ENCODE results near the gene SMURF1. TPM values are rescaled to one million over a fixed set of nuclear protein-coding genes. Genes with fewer than 3 reads are reported as not detected.

The SMURF1 gene
- total RNA-seq, 4 donors from 2014 or later = 26.9 to 74.9 (median 30.2) TPM

GRCh38 chr7:99011341-99011705 is 132.6 kb downstream of the SMURF1 start:
- H3K9me3 ChIP-seq = no peaks in the 10 kb centered on the region
- peaks cover 90% of the 10 kb centered on the region for H3K36me3 ChIP-seq
- H3K4me3 ChIP-seq = no peak overlapping the region
- TF ChIP-seq POLR2AphosphoS5 (IDR thresholded peaks at IDR 0.05) (no peak), POLR2A (IDR thresholded peaks at IDR 0.05) (no peak), CTCF (IDR thresholded peaks at IDR 0.05) (no peak), EP300 (IDR thresholded peaks at IDR 0.05) (no peak)
- peak; percentile 48 to 77 for DNase-seq (ENCODE audit: low spot score in 2 of 2)
- H3K27ac ChIP-seq = no peak overlapping the region
- no peaks in the 10 kb centered on the region for H3K4me1 ChIP-seq
- 96% methylated on average over 23 of the region's 24 CpGs for WGBS
- no peaks in the 10 kb centered on the region for H3K27me3 ChIP-seq

- no peaks in the 10 kb centered on the region for H3K27me3 ChIP-seq
- 80% methylated on average over 9 of the region's 9 CpGs for WGBS
- TF ChIP-seq POLR2AphosphoS5 (IDR thresholded peaks at IDR 0.05) (no peak), EP300 (IDR thresholded peaks at IDR 0.05) (no peak), POLR2A (IDR thresholded peaks at IDR 0.05) (no peak), CTCF (IDR thresholded peaks at IDR 0.05) (no peak)
- peaks cover 94% of the 10 kb centered on the region for H3K36me3 ChIP-seq
- no peaks in the 10 kb centered on the region for H3K9me3 ChIP-seq
- no peak overlapping the region for H3K4me3 ChIP-seq
- DNase-seq (ENCODE audit: low spot score in 2 of 2) = peak; percentile 9 to 14
- H3K27ac ChIP-seq = no peak overlapping the region
- H3K4me1 ChIP-seq = no peaks in the 10 kb centered on the region
Observed at GRCh38 chr7:99010281-99010680, 133.6 kb downstream of the SMURF1 start.

- no peak overlapping the region for H3K4me3 ChIP-seq
- WGBS = 88% methylated on average over 5 of the region's 11 CpGs
- no peaks in the 10 kb centered on the region for H3K27me3 ChIP-seq
- peaks cover 94% of the 10 kb centered on the region for H3K36me3 ChIP-seq
- H3K27ac ChIP-seq = no peak overlapping the region
- no peaks in the 10 kb centered on the region for H3K9me3 ChIP-seq
- DNase-seq (ENCODE audit: low spot score in 2 of 2) = peak; percentile 32 to 60
- TF ChIP-seq CTCF (IDR thresholded peaks at IDR 0.05) (no peak), EP300 (IDR thresholded peaks at IDR 0.05) (no peak), POLR2AphosphoS5 (IDR thresholded peaks at IDR 0.05) (no peak), POLR2A (IDR thresholded peaks at IDR 0.05) (no peak)
- no peaks in the 10 kb centered on the region for H3K4me1 ChIP-seq
Observed at GRCh38 chr7:99008921-99009530, 134.9 kb downstream of the SMURF1 start.

- no peak overlapping the region for H3K27ac ChIP-seq
- WGBS = 96% methylated on average over 22 of the region's 23 CpGs
- H3K9me3 ChIP-seq = no peaks in the 10 kb centered on the region
- H3K27me3 ChIP-seq = no peaks in the 10 kb centered on the region
- peaks cover 94% of the 10 kb centered on the region for H3K36me3 ChIP-seq
- no peak overlapping the region for H3K4me3 ChIP-seq
- DNase-seq (ENCODE audit: low spot score in 2 of 2) = peak; percentile 47 to 54
- no peak for TF ChIP-seq POLR2A (IDR thresholded peaks at IDR 0.05)
- TF ChIP-seq EP300 (IDR thresholded peaks at IDR 0.05) = no peak
- TF ChIP-seq POLR2AphosphoS5 (IDR thresholded peaks at IDR 0.05) = no peak
- no peak for TF ChIP-seq CTCF (IDR thresholded peaks at IDR 0.05)
- H3K4me1 ChIP-seq = no peaks in the 10 kb centered on the region
Observed at GRCh38 chr7:99008181-99008631, 135.7 kb downstream of the SMURF1 start.

GRCh38 chr7:99006739-99007424 is 137.0 kb downstream of the SMURF1 start:
- no peak for TF ChIP-seq CTCF (IDR thresholded peaks at IDR 0.05)
- no peak for TF ChIP-seq EP300 (IDR thresholded peaks at IDR 0.05)
- TF ChIP-seq POLR2A (IDR thresholded peaks at IDR 0.05) = no peak
- TF ChIP-seq POLR2AphosphoS5 (IDR thresholded peaks at IDR 0.05) = no peak
- H3K36me3 ChIP-seq = peaks cover 93% of the 10 kb centered on the region
- peak in 1 of 2 donors; percentile 14 for DNase-seq (ENCODE audit: low spot score in 2 of 2)
- no peaks in the 10 kb centered on the region for H3K27me3 ChIP-seq
- no peak overlapping the region for H3K4me3 ChIP-seq
- no peaks in the 10 kb centered on the region for H3K9me3 ChIP-seq
- WGBS = 91% methylated on average over 11 of the region's 11 CpGs
- H3K27ac ChIP-seq = no peak overlapping the region
- no peaks in the 10 kb centered on the region for H3K4me1 ChIP-seq

All from suprapubic skin (tissue), 4 donors.